Fibroblast of peridontal ligament (primary cell): ENCODE results near the gene CCR2.
A peak's percentile ranks its signal among the peaks of the same experiment; 100 is the strongest.

Source experiments
- DNase-seq: peaks from one replicate; pipeline ENCODE4 v3.0.0-alpha.2; 2010; ENCODE audit errors: extremely low read depth

CCR2 gene

GRCh38 chr3:46353647-46354410, at the start of gene CCR2:
Gene CCR2, plus strand, starts transcription at chr3:46354111. Its CDS starts 3,417 bp downstream, at chr3:46357528.
- DNase-seq = no peak

GRCh38 chr3:46304739-46305138, 49.2 kb upstream of the CCR2 start:
- no peak for DNase-seq

- DNase-seq = peak; percentile 40
Observed at GRCh38 chr3:46312991-46313390, 40.9 kb upstream of the CCR2 start.

GRCh38 chr3:46314517-46314916, 39.4 kb upstream of the CCR2 start:
- no peak for DNase-seq

- no peak for DNase-seq
Observed at GRCh38 chr3:46316206-46316605, 37.7 kb upstream of the CCR2 start.

- DNase-seq = no peak
Observed at GRCh38 chr3:46318207-46318927, 35.5 kb upstream of the CCR2 start.

GRCh38 chr3:46321461-46322104, 32.3 kb upstream of the CCR2 start:
- DNase-seq = no peak

GRCh38 chr3:46324036-46324435, 29.9 kb upstream of the CCR2 start:
- no peak for DNase-seq

- DNase-seq = no peak
Observed at GRCh38 chr3:46325645-46326300, 28.1 kb upstream of the CCR2 start.

GRCh38 chr3:46330676-46331075, 23.2 kb upstream of the CCR2 start:
- DNase-seq = peak; percentile 23

- DNase-seq = peak; percentile 69
Observed at GRCh38 chr3:46334741-46335478, 19.0 kb upstream of the CCR2 start.

- no peak for DNase-seq
Observed at GRCh38 chr3:46335541-46335940, 18.4 kb upstream of the CCR2 start.

GRCh38 chr3:46337911-46338310, 16.0 kb upstream of the CCR2 start:
- no peak for DNase-seq

- no peak for DNase-seq
Observed at GRCh38 chr3:46338840-46339239, 15.1 kb upstream of the CCR2 start.

- no peak for DNase-seq
Observed at GRCh38 chr3:46344476-46344875, 9.4 kb upstream of the CCR2 start.

GRCh38 chr3:46348823-46349482, 5.0 kb upstream of the CCR2 start:
- DNase-seq = no peak

- DNase-seq = peak; percentile 4
Observed at GRCh38 chr3:46349484-46350261, 4.2 kb upstream of the CCR2 start.

GRCh38 chr3:46350262-46350565, 3.7 kb upstream of the CCR2 start:
- DNase-seq = no peak

- DNase-seq = no peak
Observed at GRCh38 chr3:46351646-46352045, 2.3 kb upstream of the CCR2 start.

- no peak for DNase-seq
Observed at GRCh38 chr3:46353090-46353489, 821 bp upstream of the CCR2 start.
